Activated T-helper 1 cell treated with anti-CD3 and anti-CD28 coated beads, Interleukin-12 subunit alpha, Interleukin-12 subunit beta, Interleukin-2, Interleukin-4 antibody, amounts not matched to agents 30 ng/mL and 10 ng/mL and 1 ng/mL, durations not matched to agents 14 hours and 24 hours and 36 hours (primary cell): ENCODE results near the gene CEBPA. TPM values are rescaled to one million over a fixed set of nuclear protein-coding genes. Genes with fewer than 3 reads are reported as not detected.
A peak's percentile ranks its signal among the peaks of the same experiment; 100 is the strongest.

Experiments
- DNase-seq: peaks from one replicate; pipeline ENCODE4 v3.0.0; 2021; ENCODE audit warnings: low spot score
- H3K27ac Mint-ChIP-seq: one replicate; pipeline ENCODE4 v1.8.0; 2021; ENCODE audit warnings: mild to moderate bottlenecking, mixed read lengths
- H3K27me3 Mint-ChIP-seq: one replicate; pipeline ENCODE4 v1.8.0; 2022; ENCODE audit warnings: mild to moderate bottlenecking, moderate library complexity, mixed read lengths; ENCODE audit not compliant: insufficient read depth
- H3K36me3 Mint-ChIP-seq: one replicate; pipeline ENCODE4 v1.8.0; 2021; ENCODE audit warnings: low read depth, mixed read lengths
- H3K4me1 Mint-ChIP-seq: one replicate; pipeline ENCODE4 v1.8.0; 2021; ENCODE audit warnings: low read depth, mixed read lengths
- H3K4me3 Mint-ChIP-seq: one replicate; pipeline ENCODE4 v1.8.0; 2021; ENCODE audit warnings: mild to moderate bottlenecking, moderate library complexity, mixed read lengths
- H3K9me3 Mint-ChIP-seq: one replicate; pipeline ENCODE4 v1.8.0; 2021; ENCODE audit warnings: mixed read lengths
- intact Hi-C: fragments of 100-400 bp; cut with micrococcal nuclease; formaldehyde crosslinking; loops from one replicate; pipeline ENCODE4 v1.15.1; 2024
- total RNA-seq: library from RNA; stranded (reverse); gene quantifications from 2 replicates; pipeline ENCODE4 v1.2.3, GENCODE V29; 2022

Gene CEBPA
- total RNA-seq, 1 donor from 2014 or later: 1.8 TPM

GRCh38 chr19:33303791-33304345, 1.5 kb upstream of the CEBPA start:
- no peak overlapping the region for H3K4me3 Mint-ChIP-seq
- no peak for DNase-seq
- H3K27ac Mint-ChIP-seq: no peak overlapping the region
- no peaks in the 10 kb centered on the region for H3K4me1 Mint-ChIP-seq
- no peaks in the 10 kb centered on the region for H3K36me3 Mint-ChIP-seq
- peaks cover 47% of the 10 kb centered on the region for H3K27me3 Mint-ChIP-seq
- intact Hi-C loops: loop anchor here (2.0 to 5.0 kb wide), 3 partner anchors 23 to 627 kb away; partner anchors contain the start of genes ANKRD27 and RGS9BP
- no peaks in the 10 kb centered on the region for H3K9me3 Mint-ChIP-seq

DNA sequence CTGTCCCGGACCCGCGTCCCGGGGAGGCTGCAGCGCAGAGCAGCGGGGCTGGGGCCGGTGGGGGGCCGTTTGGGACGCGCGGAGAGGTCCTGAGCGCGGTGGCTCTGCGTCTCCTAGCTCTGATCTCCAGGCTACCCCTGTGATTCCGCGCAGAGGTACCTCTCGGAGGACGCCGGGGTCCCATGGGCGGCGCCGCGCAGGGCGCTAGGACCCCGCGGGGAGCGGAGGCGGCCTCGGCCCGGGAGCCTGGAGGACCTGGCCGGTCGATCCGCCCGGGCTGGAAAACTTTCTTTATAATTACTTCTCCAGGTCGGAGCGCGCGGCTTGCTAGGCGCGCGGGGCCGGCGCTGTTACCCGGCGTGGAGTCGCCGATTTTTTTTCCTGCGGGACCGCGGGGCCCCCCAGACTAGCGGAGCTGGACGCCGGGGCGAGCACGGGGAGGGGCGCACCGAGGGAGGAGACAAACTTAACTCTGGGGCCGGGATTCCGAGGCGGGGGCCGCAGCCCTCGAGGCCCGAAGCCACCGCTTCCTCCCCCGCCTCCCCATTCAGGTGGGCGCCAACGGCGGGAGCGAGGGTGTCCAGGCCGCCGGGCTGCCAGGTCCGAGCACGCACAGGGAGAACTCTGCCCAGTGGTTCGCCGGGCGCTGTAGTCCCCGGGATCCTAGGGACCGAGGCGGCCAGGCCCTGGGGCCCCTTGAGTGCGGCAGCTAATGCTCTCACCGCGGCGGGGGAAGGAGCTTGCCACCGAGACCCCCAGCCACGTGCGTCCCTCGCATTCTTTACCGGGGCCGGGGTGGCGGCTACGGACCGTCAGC, 848 bp upstream of the CEBPA start:
- H3K4me1 Mint-ChIP-seq: no peaks in the 10 kb centered on the region
- DNase-seq: no peak
- intact Hi-C loops: loop anchor here (1.0 to 5.0 kb wide), 5 partner anchors 22 to 626 kb away; partner anchors contain the start of genes ANKRD27, CEBPG and RGS9BP
- peak overlapping the region; percentile 59 for H3K4me3 Mint-ChIP-seq
- no peaks in the 10 kb centered on the region for H3K9me3 Mint-ChIP-seq
- H3K27me3 Mint-ChIP-seq: peaks cover 43% of the 10 kb centered on the region
- no peaks in the 10 kb centered on the region for H3K36me3 Mint-ChIP-seq
- H3K27ac Mint-ChIP-seq: no peak overlapping the region

GRCh38 chr19:33301900-33302174, 497 bp downstream of the CEBPA start:
- no peak overlapping the region for H3K27ac Mint-ChIP-seq

GRCh38 chr19:33301144-33301899, 1.0 kb downstream of the CEBPA start:
- no peak overlapping the region for H3K4me3 Mint-ChIP-seq
- H3K9me3 Mint-ChIP-seq: no peaks in the 10 kb centered on the region
- DNase-seq: no peak
- no peaks in the 10 kb centered on the region for H3K36me3 Mint-ChIP-seq
- intact Hi-C loops: loop anchor here (5.0 kb wide), 1 partner anchor 624 kb away; the partner anchor contains the start of genes ANKRD27 and RGS9BP
- H3K27ac Mint-ChIP-seq: no peak overlapping the region
- H3K4me1 Mint-ChIP-seq: no peaks in the 10 kb centered on the region
- peaks cover 48% of the 10 kb centered on the region for H3K27me3 Mint-ChIP-seq

More at GRCh38 chr19:33301900-33302174, 497 bp downstream of the CEBPA start:
- no peak overlapping the region for H3K4me3 Mint-ChIP-seq
- H3K9me3 Mint-ChIP-seq: no peaks in the 10 kb centered on the region
- no peaks in the 10 kb centered on the region for H3K4me1 Mint-ChIP-seq
- H3K36me3 Mint-ChIP-seq: no peaks in the 10 kb centered on the region
- intact Hi-C loops: loop anchor here (1.0 to 5.0 kb wide), 5 partner anchors 21 to 625 kb away; partner anchors contain the start of genes ANKRD27, CEBPG and RGS9BP
- DNase-seq: no peak
- H3K27me3 Mint-ChIP-seq: peaks cover 46% of the 10 kb centered on the region

GRCh38 chr19:33300894-33301143, 1.5 kb downstream of the CEBPA start:
- intact Hi-C loops: loop anchor here (5.0 kb wide), 1 partner anchor 624 kb away; the partner anchor contains the start of genes ANKRD27 and RGS9BP
- Mint-ChIP-seq H3K36me3 (no peaks in the 10 kb centered on the region), H3K9me3 (no peaks in the 10 kb centered on the region)

DNA sequence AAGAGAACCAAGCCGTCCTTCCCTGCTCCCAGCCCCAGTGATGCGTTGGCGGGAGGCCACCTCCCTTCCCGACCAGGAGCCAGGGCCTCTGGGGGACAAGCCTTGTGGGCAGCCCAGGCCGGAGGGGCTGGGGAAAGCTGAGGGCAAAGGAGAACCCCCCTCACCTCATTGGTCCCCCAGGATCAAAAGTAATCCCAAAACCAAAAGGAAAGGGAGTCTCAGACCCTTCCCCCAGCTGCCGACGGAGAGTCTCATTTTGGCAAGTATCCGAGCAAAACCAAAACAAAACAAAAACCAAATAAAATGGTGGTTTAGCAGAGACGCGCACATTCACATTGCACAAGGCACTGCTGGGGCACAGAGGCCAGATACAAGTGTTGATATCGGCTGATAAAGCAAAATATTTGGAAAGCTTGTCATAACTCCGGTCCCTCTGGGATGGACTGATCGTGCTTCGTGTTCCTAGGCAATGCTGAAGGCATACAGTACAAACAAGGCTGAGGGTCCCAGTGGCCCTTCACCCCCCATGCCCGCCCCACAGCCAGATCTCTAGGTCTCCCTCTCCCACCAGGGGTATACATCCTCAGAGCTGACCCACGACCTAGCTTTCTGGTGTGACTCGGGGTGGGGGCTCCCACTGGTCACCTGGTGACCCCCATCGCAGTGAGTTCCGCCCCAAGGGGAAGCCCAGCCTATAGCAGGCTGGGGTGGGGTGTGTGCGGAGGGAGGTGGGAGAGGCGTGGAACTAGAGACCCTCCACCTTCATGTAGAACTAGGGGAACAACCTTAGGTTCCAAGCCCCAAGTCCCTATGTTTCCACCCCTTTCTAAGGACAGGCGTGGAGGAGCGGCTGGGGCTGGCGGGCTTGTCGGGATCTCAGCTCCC, 2.1 kb downstream of the CEBPA start:
- H3K4me3 Mint-ChIP-seq: peak overlapping the region; percentile 45
- H3K9me3 Mint-ChIP-seq: no peaks in the 10 kb centered on the region
- no peaks in the 10 kb centered on the region for H3K4me1 Mint-ChIP-seq
- H3K27me3 Mint-ChIP-seq: peaks cover 41% of the 10 kb centered on the region
- H3K27ac Mint-ChIP-seq: no peak overlapping the region
- intact Hi-C loops: loop anchor here (5.0 kb wide), 1 partner anchor 623 kb away; the partner anchor contains the start of genes ANKRD27 and RGS9BP
- no peaks in the 10 kb centered on the region for H3K36me3 Mint-ChIP-seq
- DNase-seq: no peak

More at GRCh38 chr19:33300894-33301143, 1.5 kb downstream of the CEBPA start:
- H3K4me3 Mint-ChIP-seq: peak overlapping the region; percentile 45
- H3K4me1 Mint-ChIP-seq: no peaks in the 10 kb centered on the region
- DNase-seq: no peak
- no peak overlapping the region for H3K27ac Mint-ChIP-seq
- peaks cover 44% of the 10 kb centered on the region for H3K27me3 Mint-ChIP-seq

GRCh38 chr19:33299051-33299688, 3.2 kb downstream of the CEBPA start:
- Mint-ChIP-seq H3K27me3 (peaks cover 35% of the 10 kb centered on the region), H3K4me1 (no peaks in the 10 kb centered on the region), H3K36me3 (no peaks in the 10 kb centered on the region), H3K9me3 (no peaks in the 10 kb centered on the region), H3K27ac (no peak overlapping the region), H3K4me3 (no peak overlapping the region)
- intact Hi-C loops: no loop called here
- DNase-seq: no peak

DNA sequence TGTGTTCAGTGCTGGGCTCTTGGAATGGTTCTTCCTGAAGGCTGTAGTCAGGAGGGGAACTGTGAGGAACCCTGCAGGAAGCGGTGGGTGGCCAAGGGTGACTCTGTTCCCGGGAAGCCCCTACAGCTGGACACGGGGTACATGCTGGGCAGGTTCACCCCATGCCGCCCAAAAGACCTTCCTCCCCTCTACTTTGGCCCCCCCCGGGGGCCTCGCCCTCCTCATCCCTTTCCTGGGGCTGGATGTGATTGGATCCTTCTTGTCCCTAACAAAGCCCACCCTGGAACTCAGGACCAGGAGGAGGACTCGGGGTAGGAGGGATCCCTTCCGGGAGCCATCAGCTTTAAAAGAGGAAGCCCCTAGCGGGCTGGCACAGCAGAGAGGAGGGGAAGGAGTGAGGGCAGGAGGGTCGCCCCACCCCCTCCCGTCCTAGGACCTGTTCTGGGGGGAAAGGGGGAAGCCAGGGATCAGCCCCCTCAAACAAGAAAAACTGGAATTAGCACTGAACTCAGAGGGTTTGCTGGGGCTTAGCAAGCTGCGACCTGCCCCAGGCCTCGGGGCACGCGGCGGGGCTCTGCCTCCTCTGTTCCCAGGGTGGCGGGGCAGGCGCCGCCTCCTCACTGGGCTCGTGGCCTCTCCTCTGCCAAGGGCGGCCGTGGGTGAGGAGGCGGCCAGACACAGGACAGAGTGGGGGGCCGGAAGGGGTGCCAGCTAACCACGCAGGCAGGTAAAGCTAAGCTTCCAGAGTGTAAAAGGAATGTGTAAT, 4.0 kb downstream of the CEBPA start:
- H3K36me3 Mint-ChIP-seq: no peaks in the 10 kb centered on the region
- H3K4me3 Mint-ChIP-seq: no peak overlapping the region
- intact Hi-C loops: no loop called here
- H3K9me3 Mint-ChIP-seq: no peaks in the 10 kb centered on the region
- no peak overlapping the region for H3K27ac Mint-ChIP-seq
- H3K4me1 Mint-ChIP-seq: no peaks in the 10 kb centered on the region
- no peak for DNase-seq
- peaks cover 38% of the 10 kb centered on the region for H3K27me3 Mint-ChIP-seq

DNA sequence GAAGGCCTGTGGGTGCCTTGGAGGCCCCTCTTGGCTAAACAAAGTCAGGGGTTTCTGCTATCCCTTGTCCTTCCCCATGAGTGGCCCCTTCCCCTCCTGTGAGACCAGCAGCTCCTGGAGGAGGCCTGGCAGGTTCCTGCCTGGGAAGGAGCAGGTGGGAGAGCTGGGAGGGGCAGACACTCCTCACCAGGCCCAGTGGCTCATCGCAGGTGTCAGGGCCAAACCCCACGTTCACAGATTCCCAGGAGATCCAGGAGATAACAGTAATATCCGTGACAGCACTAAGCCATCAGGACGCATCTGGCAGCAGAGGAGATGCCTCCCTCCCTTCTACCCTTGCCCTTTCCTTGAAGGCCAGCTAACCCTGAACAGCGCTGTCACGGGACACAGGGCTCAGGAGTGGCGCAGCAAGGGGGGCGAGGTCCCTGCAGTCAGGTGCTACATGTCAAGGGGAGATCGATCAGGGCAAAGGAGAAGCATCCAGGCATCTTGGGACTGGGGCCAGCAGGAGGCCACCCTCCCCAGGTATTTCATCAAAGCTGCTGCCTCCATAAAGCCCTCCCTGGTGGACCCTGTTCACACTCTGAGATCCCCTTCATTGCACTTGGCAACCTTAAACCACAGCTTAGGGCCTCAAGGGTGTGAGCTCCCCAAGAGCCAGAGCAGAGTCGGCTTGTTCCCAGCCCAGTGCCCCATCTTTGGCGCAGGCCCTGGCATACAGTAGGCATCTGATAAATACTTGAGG, 4.8 kb downstream of the CEBPA start:
- Mint-ChIP-seq H3K27me3 (peaks cover 39% of the 10 kb centered on the region), H3K27ac (no peak overlapping the region), H3K9me3 (no peaks in the 10 kb centered on the region), H3K4me1 (no peaks in the 10 kb centered on the region), H3K4me3 (no peak overlapping the region), H3K36me3 (no peaks in the 10 kb centered on the region)
- DNase-seq: no peak
- intact Hi-C loops: no loop called here

DNA sequence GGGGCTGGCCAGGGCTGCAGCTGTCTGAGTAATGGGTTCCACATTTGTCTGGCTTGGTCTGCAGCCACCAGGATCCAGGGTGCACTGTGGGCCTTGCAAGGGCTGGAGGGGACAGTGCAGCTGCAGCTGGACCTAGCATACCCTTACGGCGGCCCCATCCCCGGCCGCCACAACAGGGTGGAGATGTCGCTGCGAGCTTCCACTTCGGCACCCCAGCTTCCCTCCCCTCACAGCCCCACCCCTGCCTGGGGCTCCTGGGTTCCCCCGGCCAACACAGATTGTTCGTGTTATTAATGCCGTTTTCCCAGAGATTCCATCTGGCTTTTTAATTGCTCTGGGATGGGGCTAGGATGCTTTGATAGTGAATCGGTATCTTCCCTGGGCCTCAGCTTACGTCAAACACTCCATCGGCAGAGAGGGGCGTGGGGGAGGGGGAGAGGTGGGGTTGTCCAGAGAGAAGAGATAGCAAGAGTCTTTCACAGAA, 5.8 kb downstream of the CEBPA start:
- no peaks in the 10 kb centered on the region for H3K9me3 Mint-ChIP-seq
- peaks cover 39% of the 10 kb centered on the region for H3K27me3 Mint-ChIP-seq
- H3K36me3 Mint-ChIP-seq: no peaks in the 10 kb centered on the region
- no peak overlapping the region for H3K27ac Mint-ChIP-seq
- H3K4me3 Mint-ChIP-seq: no peak overlapping the region
- no peak for DNase-seq
- no peaks in the 10 kb centered on the region for H3K4me1 Mint-ChIP-seq
- intact Hi-C loops: no loop called here
